Naive B cell (primary cell): Measurements from ENCODE around the gene UQCRC1. TPM values are rescaled to one million over a fixed set of nuclear protein-coding genes. Genes with fewer than 3 reads are reported as not detected.

ENCODE experiments used
- ATAC-seq, 2 donors: fragments of 150-1000 bp; cut with Tn5 transposase; 2 replicates each; pipeline ENCODE4 v1.10.0; 2021; ENCODE audit warnings: low read depth in 2 of 2, mild to moderate bottlenecking in 2 of 2, moderate library complexity in 2 of 2
- DNase-seq: peaks from one replicate; pipeline ENCODE4 v3.0.0; 2022
- H3K27ac Mint-ChIP-seq, 6 donors: one replicate each; pipeline ENCODE4 v1.8.0; 2020 to 2022; ENCODE audit warnings: mild to moderate bottlenecking in 6 of 6, mixed read lengths in 6 of 6, moderate library complexity in 5 of 6, inconsistent platforms in 2 of 6
- H3K27me3 Mint-ChIP-seq, 3 donors: one replicate each; pipeline ENCODE4 v1.8.0; 2021 to 2022; ENCODE audit warnings: mixed read lengths in 3 of 3, mild to moderate bottlenecking in 1 of 3
- H3K36me3 Mint-ChIP-seq, 2 donors: one replicate each; pipeline ENCODE4 v1.8.0; 2020 to 2022; ENCODE audit warnings: mixed read lengths in 2 of 2, inconsistent platforms in 1 of 2, mild to moderate bottlenecking in 1 of 2
- H3K4me1 Mint-ChIP-seq, 3 donors: one replicate each; pipeline ENCODE4 v1.8.0; 2020 to 2022; ENCODE audit warnings: mixed read lengths in 3 of 3, inconsistent platforms in 1 of 3, mild to moderate bottlenecking in 1 of 3, moderate library complexity in 1 of 3
- H3K4me3 Mint-ChIP-seq, 8 donors: one replicate each; pipeline ENCODE4 v1.8.0; 2020 to 2022; ENCODE audit warnings: mild to moderate bottlenecking in 8 of 8, mixed read lengths in 8 of 8, moderate library complexity in 8 of 8, inconsistent platforms in 2 of 8
- H3K9me3 Mint-ChIP-seq, 7 donors: one replicate each; pipeline ENCODE4 v1.8.0; 2020 to 2022; ENCODE audit warnings: mixed read lengths in 7 of 7, mild to moderate bottlenecking in 5 of 7, inconsistent platforms in 2 of 7, moderate library complexity in 1 of 7
- polyA plus RNA-seq, 6 donors: library from polyadenylated mRNA; unstranded; fragments of 300-500 nt; fragmentation: Illumina TruSeq; gene quantifications; one replicate each; pipeline ENCODE4 v1.2.3, GENCODE V29; 2021; ENCODE audit warnings: low read depth in 6 of 6

The UQCRC1 gene
- polyA plus RNA-seq, 6 donors from 2014 or later, result 152 to 385 (median 155) TPM

DNA sequence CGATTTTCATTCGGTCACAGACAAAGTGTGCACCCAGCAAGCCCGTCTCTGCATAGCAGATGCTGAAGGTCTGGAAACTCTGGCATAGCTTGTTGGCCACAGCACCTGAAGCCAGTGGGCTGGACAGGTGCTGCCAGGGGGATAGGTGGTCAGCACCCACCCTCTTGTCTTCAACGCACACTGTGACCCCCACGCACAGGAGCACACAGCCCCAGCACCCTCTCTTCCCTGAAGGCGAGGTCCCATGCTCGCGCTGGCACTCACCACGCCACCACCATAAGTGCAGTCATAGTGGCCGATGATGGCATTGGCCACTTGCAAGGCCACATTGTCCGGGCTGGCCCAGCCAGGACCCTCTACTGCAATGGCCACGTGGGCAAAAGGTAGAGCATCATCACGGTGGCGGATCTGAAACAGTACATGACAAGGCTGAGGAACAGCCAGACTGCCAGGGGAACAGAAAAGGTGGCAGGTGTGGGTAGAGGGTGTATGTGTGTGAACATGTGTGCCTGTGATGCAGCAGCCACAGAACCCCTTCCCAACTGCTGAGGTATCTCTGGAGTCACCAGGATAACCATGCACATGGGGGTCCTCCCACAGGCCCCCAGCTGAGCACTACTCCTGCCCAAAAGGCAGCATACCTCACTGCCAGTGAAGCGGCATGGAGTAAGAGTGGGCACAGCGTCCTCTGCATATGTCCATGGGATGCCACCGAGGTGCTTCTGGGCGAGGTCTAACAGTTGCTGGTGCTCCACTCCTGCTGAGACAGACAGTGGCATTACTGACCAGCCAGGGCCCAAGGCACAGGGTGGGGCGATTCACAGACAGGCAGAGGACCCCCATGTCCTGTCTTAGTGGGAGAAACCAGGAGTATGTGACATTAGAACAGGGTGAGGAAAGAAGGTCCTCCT is 8.5 kb downstream of the UQCRC1 start:
- H3K36me3 Mint-ChIP-seq, result peaks cover 11 to 18% of the 10 kb centered on the region in 2 donors
- ATAC-seq, result no peak
- H3K4me3 Mint-ChIP-seq, result no peak overlapping the region
- H3K4me1 Mint-ChIP-seq, result peaks cover 4 to 12% (median 5%) of the 10 kb centered on the region in 3 donors
- DNase-seq, result no peak
- H3K27me3 Mint-ChIP-seq, result peaks cover 0 to 7% (median 5%) of the 10 kb centered on the region in 3 donors
- peak overlapping the region in 1 of 6 donors; percentile 78 for H3K27ac Mint-ChIP-seq
- no peaks in the 10 kb centered on the region for H3K9me3 Mint-ChIP-seq

DNA sequence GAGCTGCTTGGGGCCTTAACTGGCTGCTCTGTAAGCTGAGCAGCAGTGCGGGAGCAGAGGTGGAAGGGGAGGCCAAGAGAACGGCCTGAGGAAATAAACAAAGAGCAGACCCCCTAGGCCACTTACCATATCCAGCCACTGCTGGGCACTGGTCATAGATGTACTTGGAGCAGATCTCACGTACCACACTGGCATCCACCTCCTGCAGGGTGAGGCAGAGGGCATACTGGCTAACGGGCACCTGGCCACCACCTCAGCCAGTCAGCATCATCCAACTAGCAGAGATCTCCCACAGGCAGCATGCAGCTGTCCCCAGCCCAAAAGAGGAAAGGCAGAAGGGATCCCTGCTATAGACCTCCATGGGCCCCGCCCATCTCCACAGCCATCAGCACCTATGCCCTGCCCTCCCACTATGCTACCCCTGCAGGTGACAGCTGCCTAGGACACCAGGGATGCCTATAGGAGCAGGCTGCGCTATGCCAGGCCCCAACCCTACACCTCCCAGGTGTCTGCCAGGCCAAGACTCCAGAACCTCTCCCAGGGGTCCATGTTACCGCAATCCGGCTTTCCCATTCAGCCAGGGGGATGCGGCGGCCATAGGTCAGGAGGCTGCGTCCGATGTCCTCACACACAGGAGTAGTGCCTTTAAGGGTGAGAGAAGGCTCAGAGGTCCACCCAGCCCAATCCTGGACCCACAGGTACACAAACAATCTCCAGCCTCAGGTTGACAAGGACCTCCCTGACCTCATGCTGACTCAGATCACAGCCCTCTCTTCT is 9.7 kb downstream of the UQCRC1 start:
- Mint-ChIP-seq H3K27ac (peak overlapping the region in 1 of 6 donors; percentile 42), H3K9me3 (no peaks in the 10 kb centered on the region), H3K4me1 (peaks cover 5 to 20% (median 7%) of the 10 kb centered on the region in 3 donors), H3K36me3 (peaks cover 11 to 18% of the 10 kb centered on the region in 2 donors), H3K4me3 (no peak overlapping the region), H3K27me3 (peaks cover 0 to 17% (median 10%) of the 10 kb centered on the region in 3 donors)
- DNase-seq, result no peak
- no peak for ATAC-seq

DNA sequence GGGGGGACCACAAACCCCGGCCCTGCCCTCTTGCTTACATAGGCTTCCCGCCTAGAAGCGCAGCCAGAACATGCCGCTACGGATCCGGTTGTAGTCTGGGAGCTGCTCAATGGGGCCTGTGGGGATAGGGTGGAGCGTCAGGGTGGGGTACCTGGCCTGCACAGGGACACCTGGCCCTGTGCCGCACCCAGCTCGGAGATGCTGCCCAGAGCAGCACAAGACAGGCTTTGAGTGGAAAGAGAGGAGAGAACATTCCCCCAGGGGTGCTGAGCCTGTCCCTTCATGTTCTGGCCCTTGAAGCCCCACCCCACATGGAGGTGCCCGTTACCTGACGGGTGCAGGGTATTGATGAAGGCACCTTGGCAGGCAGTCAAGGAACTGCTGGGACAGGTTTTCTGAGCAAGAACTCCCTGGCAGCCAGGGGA is 10.4 kb downstream of the UQCRC1 start:
- Mint-ChIP-seq H3K9me3 (no peaks in the 10 kb centered on the region), H3K36me3 (peaks cover 11 to 18% of the 10 kb centered on the region in 2 donors)

DNA sequence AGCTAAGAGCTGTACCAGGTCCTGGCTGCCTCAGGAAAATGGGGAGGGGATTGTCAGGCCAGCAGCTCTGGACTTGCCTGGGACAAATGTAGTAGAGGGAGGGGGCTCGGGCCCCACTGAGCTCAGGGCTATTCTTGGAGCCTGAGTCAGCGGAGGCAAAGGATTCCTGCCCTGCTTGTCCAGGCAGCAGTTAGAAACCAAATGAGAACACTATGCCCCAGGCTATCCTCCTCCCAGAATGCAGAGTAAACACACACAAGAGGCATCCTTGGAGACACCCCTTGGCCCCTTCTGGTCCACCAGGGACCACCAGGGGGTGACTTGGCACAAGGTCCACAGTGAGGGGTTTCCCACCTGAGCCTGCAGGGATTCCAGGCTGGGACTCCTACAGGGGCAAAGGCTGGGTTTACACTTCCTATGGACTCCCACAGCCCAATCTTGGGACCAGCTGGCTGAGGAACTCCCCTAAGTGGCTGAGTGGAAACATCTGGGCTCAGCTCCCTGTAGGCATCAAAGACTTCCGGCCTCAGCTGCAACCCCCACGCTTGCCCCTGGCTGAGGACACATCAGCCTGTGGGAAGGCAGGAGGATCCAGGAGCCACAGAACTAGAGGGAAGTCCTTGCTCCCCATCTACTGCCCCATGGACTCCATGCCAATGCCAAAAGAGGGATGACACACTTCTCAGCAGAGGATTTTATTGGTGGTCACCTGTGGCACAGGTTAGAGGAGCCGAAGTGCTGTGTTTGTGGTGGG is 10.9 kb downstream of the UQCRC1 start:
- Mint-ChIP-seq H3K27me3 (peaks cover 5 to 29% (median 13%) of the 10 kb centered on the region in 3 donors), H3K36me3 (peaks cover 11 to 18% of the 10 kb centered on the region in 2 donors), H3K9me3 (no peaks in the 10 kb centered on the region), H3K27ac (peak overlapping the region in 3 of 6 donors; percentile 33 to 81 (median 55)), H3K4me3 (no peak overlapping the region), H3K4me1 (peaks cover 10 to 24% (median 13%) of the 10 kb centered on the region in 3 donors)
- DNase-seq, result no peak
- no peak for ATAC-seq

More for the DNA sequence above, 10.4 kb downstream of the UQCRC1 start:
- no peak overlapping the region for H3K27ac Mint-ChIP-seq
- ATAC-seq (no peak), DNase-seq (no peak)
- no peak overlapping the region for H3K4me3 Mint-ChIP-seq
- peaks cover 10 to 24% (median 13%) of the 10 kb centered on the region in 3 donors for H3K4me1 Mint-ChIP-seq
- peaks cover 5 to 23% (median 10%) of the 10 kb centered on the region in 3 donors for H3K27me3 Mint-ChIP-seq

DNA sequence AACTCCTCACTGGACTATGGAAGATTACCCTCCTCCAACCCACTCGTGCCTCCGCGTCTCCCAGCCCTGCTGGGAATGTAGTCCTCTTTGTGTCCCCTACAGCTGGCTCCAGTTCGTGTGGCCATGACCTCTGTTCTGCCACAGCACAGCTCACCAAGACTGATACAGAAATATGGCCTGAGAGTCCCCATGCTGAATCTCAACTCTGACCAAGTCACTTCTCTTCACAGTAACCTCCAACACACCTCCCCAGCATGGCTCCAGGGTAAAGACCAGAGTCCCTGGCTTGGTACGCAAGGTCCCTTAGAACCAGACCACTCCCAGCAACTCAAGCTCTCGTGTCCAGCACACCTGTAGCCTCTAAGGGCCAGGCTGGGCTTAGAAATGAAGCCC is 12.0 kb downstream of the UQCRC1 start:
- Mint-ChIP-seq H3K4me1 (peaks cover 10 to 19% (median 13%) of the 10 kb centered on the region in 3 donors), H3K9me3 (no peaks in the 10 kb centered on the region), H3K27me3 (peaks cover 11 to 38% (median 24%) of the 10 kb centered on the region in 3 donors), H3K4me3 (no peak overlapping the region), H3K36me3 (peaks cover 7 to 8% of the 10 kb centered on the region in 2 donors), H3K27ac (peak overlapping the region in 5 of 6 donors; percentile 31 to 92 (median 79))
- no peak for DNase-seq
- ATAC-seq, result no peak

DNA sequence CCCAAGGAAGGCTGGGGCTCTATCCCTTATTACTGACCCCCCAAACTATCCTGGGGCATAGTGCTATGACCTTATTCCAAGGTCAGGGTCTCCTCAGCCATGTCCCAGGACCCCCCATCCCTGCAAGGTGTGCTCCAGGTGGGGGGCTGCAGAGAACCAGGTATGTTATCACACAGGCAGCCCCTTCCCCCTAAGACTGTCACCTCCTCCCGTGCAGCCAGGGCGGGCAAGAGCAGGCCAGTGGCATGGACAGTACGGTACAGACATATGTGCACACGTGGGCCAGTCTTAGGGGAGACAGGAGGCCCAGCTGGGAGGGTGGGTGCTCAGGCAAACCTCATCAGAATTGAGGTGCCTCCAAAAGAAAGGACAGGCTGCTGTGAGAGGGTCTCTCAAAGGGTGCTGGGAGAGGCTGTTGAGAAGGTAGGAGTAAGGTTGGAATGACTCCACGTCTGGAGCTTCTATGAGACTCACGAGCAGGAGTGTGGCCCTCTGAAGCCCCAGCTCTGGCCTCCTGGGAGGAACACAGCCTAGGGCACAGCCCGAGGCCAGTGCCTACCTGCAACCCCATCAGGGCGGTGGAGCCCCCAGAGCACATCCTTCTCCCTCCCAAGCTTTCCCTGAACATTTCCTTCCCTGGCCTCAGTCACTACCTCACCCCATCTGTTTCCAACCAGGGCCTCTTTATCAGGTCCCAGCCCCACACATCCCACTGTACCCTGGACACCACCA is 12.6 kb downstream of the UQCRC1 start:
- ATAC-seq, result no peak
- no peaks in the 10 kb centered on the region for H3K9me3 Mint-ChIP-seq
- H3K27ac Mint-ChIP-seq, result peak overlapping the region in 5 of 6 donors; percentile 19 to 92 (median 81)
- H3K27me3 Mint-ChIP-seq, result peaks cover 11 to 43% (median 25%) of the 10 kb centered on the region in 3 donors
- no peak overlapping the region for H3K4me3 Mint-ChIP-seq
- H3K4me1 Mint-ChIP-seq, result peaks cover 10 to 19% (median 13%) of the 10 kb centered on the region in 3 donors
- no peak for DNase-seq
- peaks cover 6 to 7% of the 10 kb centered on the region in 2 donors for H3K36me3 Mint-ChIP-seq

DNA sequence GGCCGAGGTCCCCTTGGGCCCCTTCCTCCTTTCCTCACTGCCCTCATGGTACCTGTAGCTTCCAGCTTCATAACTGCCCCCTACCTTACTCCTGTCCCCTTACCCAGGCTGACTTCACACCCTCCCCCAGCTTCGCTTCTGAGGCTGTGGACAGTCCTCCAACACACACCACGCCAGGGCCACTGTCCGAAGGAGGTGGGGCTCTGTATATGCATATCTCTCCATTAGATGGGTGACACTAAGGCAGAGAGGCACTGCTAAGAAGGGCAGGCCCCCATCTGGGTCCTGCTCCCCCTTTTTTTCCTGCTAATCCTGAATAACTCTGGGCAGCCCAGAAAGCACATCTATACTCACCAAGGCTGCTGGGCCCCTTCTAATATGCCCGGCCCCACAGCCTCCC is 13.3 kb downstream of the UQCRC1 start:
- peak overlapping the region in 4 of 6 donors; percentile 81 to 93 (median 89) for H3K27ac Mint-ChIP-seq
- DNase-seq (no peak), ATAC-seq (no peak)
- peaks cover 6 to 7% of the 10 kb centered on the region in 2 donors for H3K36me3 Mint-ChIP-seq
- H3K27me3 Mint-ChIP-seq, result peaks cover 11 to 45% (median 29%) of the 10 kb centered on the region in 3 donors
- peak overlapping the region in 1 of 8 donors; percentile 22 for H3K4me3 Mint-ChIP-seq
- no peaks in the 10 kb centered on the region for H3K9me3 Mint-ChIP-seq
- H3K4me1 Mint-ChIP-seq, result peaks cover 10 to 19% (median 13%) of the 10 kb centered on the region in 3 donors

DNA sequence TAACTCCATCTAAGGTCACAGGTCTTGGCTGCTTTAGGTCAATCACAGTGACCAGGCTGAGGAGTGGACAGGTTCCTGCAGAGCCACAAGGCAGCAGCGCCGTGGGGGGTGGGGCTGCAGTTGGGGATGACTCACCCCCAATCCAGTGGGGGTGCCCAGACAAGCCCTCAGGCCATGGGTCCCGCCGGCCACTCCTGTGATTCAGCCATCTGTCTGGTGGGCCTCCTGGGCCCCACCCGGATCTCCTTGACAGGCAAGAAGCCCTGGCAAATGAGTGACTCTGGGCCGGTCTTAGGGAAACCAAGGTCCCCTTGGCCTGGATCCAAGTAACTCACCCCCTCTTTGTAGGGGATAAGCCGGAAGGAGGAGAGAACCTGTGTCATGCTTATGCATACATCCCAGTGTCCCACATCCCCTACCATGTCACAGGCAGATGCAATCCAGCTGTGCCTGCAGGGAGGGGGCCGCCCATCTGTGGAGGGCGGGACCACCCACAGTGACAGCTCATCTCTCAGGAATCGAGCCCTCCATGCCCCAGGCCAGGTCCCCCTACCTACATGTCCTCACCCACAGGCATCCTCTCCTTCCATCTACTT is 13.8 kb downstream of the UQCRC1 start:
- Mint-ChIP-seq H3K4me3 (peak overlapping the region in 4 of 8 donors; percentile 6 to 57 (median 26)), H3K27me3 (peaks cover 11 to 51% (median 35%) of the 10 kb centered on the region in 3 donors), H3K36me3 (peaks cover 2 to 7% of the 10 kb centered on the region in 2 donors), H3K4me1 (peaks cover 10 to 19% (median 13%) of the 10 kb centered on the region in 3 donors), H3K27ac (peak overlapping the region in 4 of 6 donors; percentile 81 to 93 (median 89)), H3K9me3 (no peaks in the 10 kb centered on the region)
- ATAC-seq (peak; percentile 15 to 17), DNase-seq (peak; percentile 6)

DNA sequence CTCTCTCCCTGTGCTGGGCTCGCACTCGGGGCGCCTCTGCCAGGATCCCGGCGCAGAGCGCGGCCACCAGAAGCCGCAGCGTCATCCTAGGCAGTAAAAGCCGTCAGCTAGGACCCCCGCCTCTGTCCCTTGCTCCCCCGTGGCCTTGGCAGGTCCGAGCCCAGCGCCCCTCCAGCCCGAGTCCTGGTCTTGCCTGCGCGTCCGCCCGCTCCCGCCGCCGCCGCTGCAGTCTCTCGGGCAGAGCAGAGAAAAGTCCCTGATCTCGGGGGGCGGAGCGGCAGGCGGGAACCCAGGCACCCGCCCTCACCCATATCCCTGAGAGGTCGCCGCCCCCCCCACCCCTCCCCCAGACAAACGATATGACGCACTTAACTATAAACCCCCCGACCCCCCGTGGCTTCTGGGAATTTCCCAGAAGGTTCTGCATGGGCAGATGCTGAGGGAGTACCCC is 14.3 kb downstream of the UQCRC1 start, which contains the start of gene COL7A1:
COL7A1 (minus strand) TSS at position 255 of the 451 bp plus-strand sequence; CDS start at position 85, 170 bp downstream.
- ATAC-seq, result peak; percentile 75 to 76
- Mint-ChIP-seq H3K4me3 (peak within 1 kb of the TSS in 6 of 8 donors; percentile 20 to 74 (median 62)), H3K27ac (peak within 1 kb of the TSS in 4 of 6 donors; percentile 81 to 93 (median 89)), H3K36me3 (peaks cover 0 to 7% of the 10 kb centered on the region in 2 donors), H3K27me3 (peaks cover 11 to 56% (median 40%) of the 10 kb centered on the region in 3 donors), H3K4me1 (peaks cover 10 to 19% (median 13%) of the 10 kb centered on the region in 3 donors), H3K9me3 (no peaks in the 10 kb centered on the region)
- peak; percentile 13 for DNase-seq

DNA sequence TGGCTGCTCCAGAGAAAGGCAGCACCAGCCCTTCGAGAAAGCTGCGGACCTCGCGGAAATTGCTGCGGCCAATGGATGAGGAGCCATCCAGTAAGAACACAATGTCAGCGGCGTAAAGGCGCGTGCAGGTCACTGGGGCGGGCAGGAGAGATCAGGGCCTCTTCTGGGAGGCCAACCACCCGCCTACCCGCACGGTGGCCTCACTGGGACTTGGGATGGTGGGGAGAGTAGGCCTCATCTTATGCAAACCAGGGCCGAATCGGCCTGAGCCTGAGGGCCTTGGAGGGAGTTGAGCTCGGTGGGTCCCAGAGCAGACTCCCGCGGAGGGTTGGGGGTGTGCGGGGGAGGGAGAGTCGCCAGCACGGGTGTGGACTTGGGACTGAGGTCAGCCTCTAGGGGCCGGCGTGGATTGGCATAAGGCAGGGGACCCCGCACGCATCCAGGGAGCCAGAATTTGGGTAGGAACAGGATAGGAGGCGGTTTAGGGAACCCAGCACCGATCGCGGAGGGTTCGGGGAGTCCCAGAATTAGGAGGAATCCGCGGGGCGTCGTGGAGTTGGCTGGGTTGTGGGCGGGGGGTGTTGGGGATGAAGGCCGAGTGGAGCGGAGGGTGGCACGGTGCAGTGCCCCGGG is 14.9 kb downstream of the UQCRC1 start:
- Mint-ChIP-seq H3K4me1 (peaks cover 10 to 19% (median 13%) of the 10 kb centered on the region in 3 donors), H3K4me3 (peak overlapping the region in 5 of 8 donors; percentile 20 to 74 (median 66)), H3K36me3 (peaks cover 0 to 7% of the 10 kb centered on the region in 2 donors), H3K27ac (peak overlapping the region in 2 of 6 donors; percentile 67 to 68), H3K9me3 (no peaks in the 10 kb centered on the region), H3K27me3 (peaks cover 11 to 62% (median 46%) of the 10 kb centered on the region in 3 donors)
- DNase-seq (no peak), ATAC-seq (no peak)

DNA sequence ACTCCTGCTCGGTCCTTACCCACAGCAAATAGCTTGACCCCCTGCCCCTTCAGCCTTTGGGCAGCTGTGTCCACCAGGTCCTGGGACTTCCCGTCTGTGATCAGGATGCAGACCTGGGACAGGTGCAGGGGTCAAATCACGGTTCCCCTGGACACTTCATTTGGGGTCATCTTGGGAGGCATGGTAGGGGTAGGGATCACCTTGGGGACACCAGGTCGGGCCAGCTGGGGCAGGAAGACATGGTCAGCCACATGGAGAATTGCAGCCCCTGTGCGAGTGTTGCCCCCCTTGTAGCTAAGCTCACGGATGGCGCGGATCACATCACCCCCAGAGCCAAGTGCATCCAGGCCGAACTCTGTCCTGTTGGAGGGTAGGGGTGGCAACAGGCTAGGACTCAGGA is 16.1 kb downstream of the UQCRC1 start:
- H3K27ac Mint-ChIP-seq, result no peak overlapping the region
- peaks cover 11 to 72% (median 58%) of the 10 kb centered on the region in 3 donors for H3K27me3 Mint-ChIP-seq
- no peaks in the 10 kb centered on the region for H3K9me3 Mint-ChIP-seq
- no peak for ATAC-seq
- peak overlapping the region in 1 of 8 donors; percentile 67 for H3K4me3 Mint-ChIP-seq
- no peak for DNase-seq
- peaks cover 10 to 19% (median 13%) of the 10 kb centered on the region in 3 donors for H3K4me1 Mint-ChIP-seq
- H3K36me3 Mint-ChIP-seq, result no peaks in the 10 kb centered on the region
